ENCODE data around the gene SLC25A5. TPM values are rescaled to one million over a fixed set of nuclear protein-coding genes. Genes with fewer than 3 reads are reported as not detected.

SLC25A5 gene
- total RNA-seq, 1 experiment from 2014 or later: 641 TPM

GRCh38 chrX:119482481-119483480 is 14.5 kb downstream of the SLC25A5 start:
- Histone ChIP-seq H3K27me3 (ENCODE audit: insufficient read depth, low read length) (no peaks in the 10 kb centered on the region), H3K79me2 (ENCODE audit: insufficient read depth, low read length) (no peaks in the 10 kb centered on the region), H4K20me1 (ENCODE audit: insufficient read depth) (no peaks in the 10 kb centered on the region), H3K27ac (ENCODE audit: low read depth, low read length) (peak overlapping the region; percentile 44; the same call in 1 of the 2 replicates), H3K4me3 (replicated peaks in 1 of 2; ENCODE audit: low read depth in 1 of 2, low read length in 2 of 2) (peak overlapping the region; percentile 19 to 35; a peak in 2 of 4 replicates), H3K9ac (ENCODE audit: low read length) (peak overlapping the region; percentile 49), H3K9me2 (ENCODE audit: insufficient read depth) (no peaks in the 10 kb centered on the region), H3K9me3 (ENCODE audit: control insufficient read depth in 1 of 2, insufficient read depth in 1 of 2, low read depth in 1 of 2, low read length in 2 of 2) (no peaks in the 10 kb centered on the region), H3K36me3 (ENCODE audit: control insufficient read depth in 1 of 2, insufficient read depth in 2 of 2, low read length in 2 of 2) (no peaks in the 10 kb centered on the region), H3K4me1 (ENCODE audit: control insufficient read depth in 1 of 2, insufficient read depth in 2 of 2, low read length in 2 of 2) (peaks cover 0 to 27% of the 10 kb centered on the region in 2 experiments; a peak in 3 of 4 replicates), H2AFZ (ENCODE audit: low read depth, low read length, poor library complexity, severe bottlenecking) (peak overlapping the region; percentile 84), H3K4me2 (ENCODE audit: low read length) (peak overlapping the region; percentile 71)
- DNase-seq (ENCODE audit: low read depth, low spot score): no peak
- ChIA-PET RAD21 (ENCODE audit: low non-redundant PET in 1 of 2, low total read pairs in 2 of 2, uncharacterized antibody in 2 of 2, unreplicated experiment in 2 of 2) (no interaction called here), POLR2A (interaction anchor here (0.8 kb wide), 1 partner anchor 30 kb away, joined by 4 read pairs; no protein-coding TSS in a partner anchor), CTCF (interaction anchor here (0.6 to 3.8 kb wide), 10 partner anchors 8 to 276 kb away, joined by 3 to 36 read pairs (median 4); partner anchors contain the start of genes SLC25A5 and SOWAHD)
- intact Hi-C loops (cut with micrococcal nuclease): no loop called here
- TF ChIP-seq CBX3 (IDR thresholded peaks at IDR 0.05; ENCODE audit: low read depth) (peak; percentile 82), RAD21 (IDR thresholded peaks at IDR 0.05; ENCODE audit: low read depth) (peak; percentile 51), ZBTB33 (IDR thresholded peaks at IDR 0.05; ENCODE audit: extremely low read depth, insufficient replicate concordance, low read length) (no peak), TCF7L2 (IDR thresholded peaks at IDR 0.05; ENCODE audit: borderline replicate concordance, extremely low read depth, insufficient read depth, insufficient read length) (no peak), EZH2 (IDR thresholded peaks at IDR 0.05) (no peak), EGR1 (IDR thresholded peaks at IDR 0.05; ENCODE audit: low read depth) (no peak), MAX (IDR thresholded peaks at IDR 0.05) (peak; percentile 98), JUND (IDR thresholded peaks at IDR 0.05) (no peak), FOSL1 (IDR thresholded peaks at IDR 0.05; ENCODE audit: low read depth) (no peak), ELF1 (IDR thresholded peaks at IDR 0.05; ENCODE audit: borderline replicate concordance, low read depth) (no peak), CTCF (IDR thresholded peaks at IDR 0.05 in 2 of 3, conservative IDR thresholded peaks at IDR 0.05 in 1 of 3; ENCODE audit: borderline replicate concordance in 1 of 3, insufficient read depth in 1 of 3, low read depth in 2 of 3, low read length in 2 of 3) (peak; percentile 55 to 67 (median 67); a peak in 5 of 6 replicates)
- peak; percentile 90 for ATAC-seq
- BruUV-seq (replicated peaks): no TSS peak
